Gastrocnemius medialis (tissue), 4 donors: ENCODE data around the gene ATP11A. TPM values are rescaled to one million over a fixed set of nuclear protein-coding genes. Genes with fewer than 3 reads are reported as not detected.

Source experiments
- ATAC-seq, 2 donors: fragments of 150-250 bp; one replicate each; pipeline ENCODE4 v1.9.1; 2016
- DNase-seq, 2 donors: peaks; one replicate each; pipeline ENCODE4 v3.0.0-alpha.2; 2019
- H3K27ac ChIP-seq, 4 donors: fragments of 200-600 bp; sonication (generic); 1 replicate in 1 of 4; 2 replicates in 3 of 4; pipeline ENCODE4 v1.5.1; 2016 to 2018; ENCODE audit warnings: mild to moderate bottlenecking in 2 of 4, moderate library complexity in 1 of 4
- H3K27me3 ChIP-seq, 3 donors: fragments of 200-600 bp; sonication (generic) in 2 of 3; 1 replicate in 1 of 3; 2 replicates in 2 of 3; pipeline versions ENCODE4 v1.5.1 to v1.6.0; 2016 to 2019; ENCODE audit warnings: mild to moderate bottlenecking in 1 of 3, moderate library complexity in 1 of 3
- H3K36me3 ChIP-seq, 2 donors: fragments of 200-600 bp; sonication (generic) in 1 of 2; one replicate each; pipeline ENCODE4 v1.5.1; 2017 to 2018
- H3K4me1 ChIP-seq, 2 donors: fragments of 200-600 bp; sonication (generic) in 1 of 2; one replicate each; pipeline ENCODE4 v1.5.1; 2016 to 2017; ENCODE audit warnings: mild to moderate bottlenecking in 2 of 2
- H3K4me3 ChIP-seq, 4 donors: fragments of 200-600 bp; sonication (generic) in 3 of 4; 1 replicate in 1 of 4; 2 replicates in 3 of 4; pipeline ENCODE4 v1.5.1; 2016 to 2019; ENCODE audit warnings: mild to moderate bottlenecking in 2 of 4
- H3K9me3 ChIP-seq, 3 donors: fragments of 200-600 bp; sonication (generic) in 2 of 3; 1 replicate in 1 of 3; 2 replicates in 2 of 3; pipeline ENCODE4 v1.5.1; 2016 to 2019
- POLR2A ChIP-seq, 2 donors: fragments of 450-650 bp; IDR thresholded peaks; one replicate each; pipeline ENCODE4 v1.6.1; 2017; ENCODE audit warnings: antibody characterized with exemption in 2 of 2, mild to moderate bottlenecking in 2 of 2, moderate library complexity in 2 of 2
- in situ Hi-C, 4 donors: fragments of 200-750 bp; cut with MboI; loops; one replicate each; pipeline versions ENCODE4 v1.15.0 to v1.8.0; 2017; ENCODE audit warnings: low sequenced_read_pairs in 4 of 4
- intact Hi-C: fragments of 100-400 bp; cut with DNase I; formaldehyde crosslinking; loops from one replicate; pipeline ENCODE4 v1.15.1; 2023; ENCODE audit warnings: low total_unique reads
- total RNA-seq, 4 donors: library from RNA; depleted of rRNA; stranded (reverse); fragments of >200 nt; gene quantifications; one replicate each; pipeline versions ENCODE4 v1.1.0 to v1.2.3, GENCODE V29; 2016
- TF ChIP-seq, protein P1 (sequence below), 5 experiments: fragments of 450-650 bp in 3 of 5; fragments of 200-600 bp in 2 of 5; sonication (generic) in 2 of 5; IDR thresholded peaks in 4 of 5; conservative IDR thresholded peaks in 1 of 5; 1 replicate in 4 of 5; 2 replicates in 1 of 5; pipeline ENCODE4 v1.5.1; 2016 to 2019; ENCODE audit warnings: antibody characterized with exemption in 5 of 5, mild to moderate bottlenecking in 3 of 5, moderate library complexity in 3 of 5

The ATP11A gene
- total RNA-seq, 4 donors from 2014 or later: 10.0 to 14.2 (median 12.6) TPM

DNA sequence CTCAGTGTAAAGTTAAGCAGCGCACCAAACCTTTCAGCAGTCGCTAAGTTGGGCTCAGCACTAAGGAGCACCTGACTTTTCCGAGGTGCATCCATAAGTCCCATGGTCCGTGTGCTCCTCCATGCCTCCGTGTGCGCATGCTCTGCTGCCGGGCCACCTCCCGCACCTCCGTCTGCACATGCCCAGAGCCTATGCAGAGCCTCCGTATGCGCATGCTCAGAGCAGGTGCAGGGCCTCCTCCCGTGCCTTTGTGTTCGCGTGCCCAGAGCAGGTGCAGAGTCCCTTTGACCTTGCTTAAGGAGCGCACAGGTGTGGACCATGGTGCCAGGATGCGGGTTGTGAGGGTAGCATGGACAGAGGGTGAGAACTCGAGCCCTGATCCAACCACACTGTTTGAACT is 46.0 kb downstream of the ATP11A start:
- no peak for DNase-seq
- intact Hi-C loops: no loop called here
- Histone ChIP-seq H3K4me1 (peaks cover 12% of the 10 kb centered on the region in 2 donors), H3K9me3 (no peaks in the 10 kb centered on the region), H3K36me3 (no peaks in the 10 kb centered on the region), H3K27me3 (no peaks in the 10 kb centered on the region), H3K4me3 (no peak overlapping the region), H3K27ac (no peak overlapping the region)
- TF ChIP-seq, protein P1, sequence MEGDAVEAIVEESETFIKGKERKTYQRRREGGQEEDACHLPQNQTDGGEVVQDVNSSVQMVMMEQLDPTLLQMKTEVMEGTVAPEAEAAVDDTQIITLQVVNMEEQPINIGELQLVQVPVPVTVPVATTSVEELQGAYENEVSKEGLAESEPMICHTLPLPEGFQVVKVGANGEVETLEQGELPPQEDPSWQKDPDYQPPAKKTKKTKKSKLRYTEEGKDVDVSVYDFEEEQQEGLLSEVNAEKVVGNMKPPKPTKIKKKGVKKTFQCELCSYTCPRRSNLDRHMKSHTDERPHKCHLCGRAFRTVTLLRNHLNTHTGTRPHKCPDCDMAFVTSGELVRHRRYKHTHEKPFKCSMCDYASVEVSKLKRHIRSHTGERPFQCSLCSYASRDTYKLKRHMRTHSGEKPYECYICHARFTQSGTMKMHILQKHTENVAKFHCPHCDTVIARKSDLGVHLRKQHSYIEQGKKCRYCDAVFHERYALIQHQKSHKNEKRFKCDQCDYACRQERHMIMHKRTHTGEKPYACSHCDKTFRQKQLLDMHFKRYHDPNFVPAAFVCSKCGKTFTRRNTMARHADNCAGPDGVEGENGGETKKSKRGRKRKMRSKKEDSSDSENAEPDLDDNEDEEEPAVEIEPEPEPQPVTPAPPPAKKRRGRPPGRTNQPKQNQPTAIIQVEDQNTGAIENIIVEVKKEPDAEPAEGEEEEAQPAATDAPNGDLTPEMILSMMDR (IDR thresholded peaks at IDR 0.05 in 4 of 5, conservative IDR thresholded peaks at IDR 0.05 in 1 of 5): no peak
- TF ChIP-seq POLR2A (IDR thresholded peaks at IDR 0.05): no peak
- no peak for ATAC-seq
- in situ Hi-C loops: no loop called here

DNA sequence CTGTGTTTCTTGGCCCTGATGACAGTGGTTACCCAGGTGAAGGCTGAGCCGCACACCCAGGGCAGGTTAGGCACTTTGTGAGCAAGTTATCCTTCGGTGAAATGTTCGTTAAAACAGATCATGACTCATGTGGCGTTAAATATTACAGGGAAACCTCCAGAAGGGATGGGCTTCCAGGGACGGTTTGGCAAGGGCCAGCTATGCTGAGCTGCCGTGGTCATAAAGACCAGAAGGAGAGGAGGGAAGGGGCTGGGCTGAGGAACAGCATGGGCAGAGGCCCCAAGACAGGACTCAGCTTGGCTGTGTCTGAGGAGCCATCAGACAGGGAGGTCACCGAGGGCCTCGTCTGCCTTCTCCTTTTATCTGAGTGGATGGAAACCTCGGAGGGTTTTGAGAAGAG is 47.5 kb downstream of the ATP11A start:
- Histone ChIP-seq H3K4me3 (no peak overlapping the region), H3K27me3 (no peaks in the 10 kb centered on the region), H3K9me3 (no peaks in the 10 kb centered on the region), H3K27ac (no peak overlapping the region), H3K36me3 (no peaks in the 10 kb centered on the region), H3K4me1 (peaks cover 18 to 19% of the 10 kb centered on the region in 2 donors)
- no peak for ATAC-seq
- in situ Hi-C loops (no loop called here), intact Hi-C loops (no loop called here)
- no peak for DNase-seq
- TF ChIP-seq POLR2A (IDR thresholded peaks at IDR 0.05): no peak
- TF ChIP-seq, protein P1 (IDR thresholded peaks at IDR 0.05 in 4 of 5, conservative IDR thresholded peaks at IDR 0.05 in 1 of 5): no peak

DNA sequence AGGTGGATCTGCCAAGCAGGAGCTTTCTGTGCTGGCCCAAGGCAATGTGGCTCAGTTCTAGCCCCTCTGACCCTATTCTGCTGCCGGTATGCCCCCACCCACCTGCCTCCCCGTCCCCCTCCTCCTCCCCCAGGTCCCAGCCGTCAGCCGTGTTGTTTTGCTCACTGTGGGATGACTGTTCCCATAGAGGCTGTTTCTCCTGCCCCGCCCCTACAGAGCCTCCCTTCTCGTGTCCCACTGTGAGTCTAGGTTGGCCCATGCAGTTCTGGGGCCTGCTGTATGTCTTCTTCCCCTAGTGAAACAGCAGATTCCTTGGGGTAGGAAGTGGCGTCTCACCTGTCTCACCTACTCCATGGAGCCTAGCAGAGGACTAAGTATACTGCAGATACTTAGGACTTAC is 48.8 kb downstream of the ATP11A start:
- Histone ChIP-seq H3K4me3 (no peak overlapping the region), H3K36me3 (no peaks in the 10 kb centered on the region), H3K27ac (no peak overlapping the region), H3K27me3 (no peaks in the 10 kb centered on the region), H3K4me1 (peaks cover 18 to 19% of the 10 kb centered on the region in 2 donors), H3K9me3 (no peaks in the 10 kb centered on the region)
- no peak for TF ChIP-seq POLR2A (IDR thresholded peaks at IDR 0.05)
- TF ChIP-seq, protein P1 (IDR thresholded peaks at IDR 0.05 in 4 of 5, conservative IDR thresholded peaks at IDR 0.05 in 1 of 5): no peak
- ATAC-seq (no peak), DNase-seq (no peak)
- intact Hi-C loops (no loop called here), in situ Hi-C loops (no loop called here)

DNA sequence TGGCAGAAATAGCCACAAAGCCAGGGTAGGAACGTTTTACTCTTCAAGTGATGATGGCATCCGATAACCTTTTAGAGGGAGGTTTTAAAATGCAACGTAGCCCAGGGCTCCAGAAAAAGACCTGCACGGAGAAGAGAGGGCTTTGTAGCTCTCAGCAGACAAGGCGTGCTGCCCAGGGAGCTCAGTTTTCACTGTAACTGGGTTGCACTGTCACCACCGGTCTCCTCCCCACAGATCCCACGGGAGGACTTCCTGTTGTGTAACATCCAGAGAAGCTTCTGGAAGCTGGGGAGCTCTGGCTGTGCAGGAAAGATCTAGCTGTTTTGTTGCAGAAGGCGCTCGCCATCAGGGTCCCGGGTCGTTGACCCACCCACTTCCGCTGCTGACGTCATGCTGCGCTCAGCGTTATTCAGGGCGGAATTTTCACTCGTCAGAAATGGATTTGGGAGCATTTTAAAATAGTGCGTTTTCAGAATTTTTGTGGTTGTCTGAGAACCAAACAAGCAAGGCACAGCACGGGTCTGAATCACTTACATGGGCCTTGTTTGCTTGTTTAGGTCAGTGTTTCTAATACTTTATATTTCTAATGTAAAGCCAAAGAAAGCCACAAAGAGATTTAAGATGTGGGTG is 50.8 kb downstream of the ATP11A start:
- TF ChIP-seq POLR2A (IDR thresholded peaks at IDR 0.05): peak; percentile 32 to 43
- TF ChIP-seq, protein P1 (IDR thresholded peaks at IDR 0.05 in 4 of 5, conservative IDR thresholded peaks at IDR 0.05 in 1 of 5): no peak
- in situ Hi-C loops (no loop called here), intact Hi-C loops (loop anchor here (1.0 to 2.0 kb wide), 2 partner anchors 28 to 51 kb away; no protein-coding TSS in a partner anchor)
- Histone ChIP-seq H3K27ac (peak overlapping the region; percentile 79 to 90 (median 80)), H3K9me3 (no peaks in the 10 kb centered on the region), H3K4me1 (peaks cover 18 to 34% of the 10 kb centered on the region in 2 donors), H3K36me3 (no peaks in the 10 kb centered on the region), H3K4me3 (peak overlapping the region in 1 of 4 donors; percentile 27), H3K27me3 (no peaks in the 10 kb centered on the region)
- DNase-seq: peak; percentile 89 to 90
- peak; percentile 94 to 96 for ATAC-seq
